ENCODE results near the gene TOB2.

TOB2 gene

DNA sequence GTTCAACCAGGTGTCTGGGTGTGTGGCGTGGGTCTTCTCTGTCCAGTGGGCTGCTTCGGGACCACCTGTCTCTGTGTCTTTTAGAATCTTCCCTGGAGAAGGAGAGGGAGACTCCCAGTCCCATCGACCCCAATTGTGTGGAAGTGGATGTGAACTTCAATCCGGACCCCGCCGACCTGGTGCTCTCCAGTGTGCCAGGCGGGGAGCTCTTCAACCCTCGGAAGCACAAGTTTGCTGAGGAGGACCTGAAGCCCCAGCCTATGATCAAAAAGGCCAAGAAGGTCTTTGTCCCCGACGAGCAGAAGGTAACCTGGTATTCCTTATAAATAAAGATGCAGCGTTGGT, 52.6 kb downstream of the TOB2 start:
- no peaks in the 10 kb centered on the region for H3K4me1 ChIP-seq (ENCODE audit: control insufficient read depth, insufficient read depth, low read length, poor library complexity, severe bottlenecking)
- no peaks in the 10 kb centered on the region for H3K9me3 ChIP-seq (ENCODE audit: control insufficient read depth, low read length)
- no peak overlapping the region for H3K4me3 ChIP-seq (ENCODE audit: insufficient read depth, low read depth, low read length, poor library complexity, severe bottlenecking)
- peaks cover 41% of the 10 kb centered on the region for H3K36me3 ChIP-seq (ENCODE audit: control insufficient read depth, insufficient read depth, low read length)
- H3K27ac ChIP-seq (ENCODE audit: insufficient read depth, low read length, poor library complexity, severe bottlenecking): no peak overlapping the region
- no peaks in the 10 kb centered on the region for H3K27me3 ChIP-seq (replicated peaks; ENCODE audit: control insufficient read depth, insufficient read depth, low read length, poor library complexity, severe bottlenecking)
- DNase-seq: no peak

GRCh38 chr22:41387341-41387740, 59.3 kb downstream of the TOB2 start:
- no peak for DNase-seq
- Histone ChIP-seq H3K4me1 (ENCODE audit: control insufficient read depth, insufficient read depth, low read length, poor library complexity, severe bottlenecking) (peaks cover 6% of the 10 kb centered on the region), H3K4me3 (ENCODE audit: insufficient read depth, low read depth, low read length, poor library complexity, severe bottlenecking) (no peak overlapping the region), H3K27ac (ENCODE audit: insufficient read depth, low read length, poor library complexity, severe bottlenecking) (no peak overlapping the region), H3K36me3 (ENCODE audit: control insufficient read depth, insufficient read depth, low read length) (peaks cover 12% of the 10 kb centered on the region), H3K9me3 (ENCODE audit: control insufficient read depth, low read length) (no peaks in the 10 kb centered on the region), H3K27me3 (replicated peaks; ENCODE audit: control insufficient read depth, insufficient read depth, low read length, poor library complexity, severe bottlenecking) (no peaks in the 10 kb centered on the region)

GRCh38 chr22:41384128-41384527, 62.5 kb downstream of the TOB2 start:
- no peak overlapping the region for H3K4me3 ChIP-seq (ENCODE audit: insufficient read depth, low read depth, low read length, poor library complexity, severe bottlenecking)
- H3K27ac ChIP-seq (ENCODE audit: insufficient read depth, low read length, poor library complexity, severe bottlenecking): no peak overlapping the region
- no peaks in the 10 kb centered on the region for H3K27me3 ChIP-seq (replicated peaks; ENCODE audit: control insufficient read depth, insufficient read depth, low read length, poor library complexity, severe bottlenecking)
- peaks cover 8% of the 10 kb centered on the region for H3K36me3 ChIP-seq (ENCODE audit: control insufficient read depth, insufficient read depth, low read length)
- peaks cover 10% of the 10 kb centered on the region for H3K4me1 ChIP-seq (ENCODE audit: control insufficient read depth, insufficient read depth, low read length, poor library complexity, severe bottlenecking)
- H3K9me3 ChIP-seq (ENCODE audit: control insufficient read depth, low read length): no peaks in the 10 kb centered on the region
- DNase-seq: no peak

All from effector memory CD4-positive, alpha-beta T cell (primary cell).